ENCODE measurements around the gene C12orf42.

- TF ChIP-seq GATA3 (IDR thresholded peaks at IDR 0.05; ENCODE audit: low read depth, low read length) = no peak
- no peak for TF ChIP-seq GATA2 (IDR thresholded peaks at IDR 0.05; ENCODE audit: low read depth, low read length)
Observed at GRCh38 chr12:103442182-103442555, 53.6 kb downstream of the C12orf42 start.

All from SH-SY5Y (cell line).